ENCODE measurements around the gene EFNB2.

- TF ChIP-seq, protein P1, sequence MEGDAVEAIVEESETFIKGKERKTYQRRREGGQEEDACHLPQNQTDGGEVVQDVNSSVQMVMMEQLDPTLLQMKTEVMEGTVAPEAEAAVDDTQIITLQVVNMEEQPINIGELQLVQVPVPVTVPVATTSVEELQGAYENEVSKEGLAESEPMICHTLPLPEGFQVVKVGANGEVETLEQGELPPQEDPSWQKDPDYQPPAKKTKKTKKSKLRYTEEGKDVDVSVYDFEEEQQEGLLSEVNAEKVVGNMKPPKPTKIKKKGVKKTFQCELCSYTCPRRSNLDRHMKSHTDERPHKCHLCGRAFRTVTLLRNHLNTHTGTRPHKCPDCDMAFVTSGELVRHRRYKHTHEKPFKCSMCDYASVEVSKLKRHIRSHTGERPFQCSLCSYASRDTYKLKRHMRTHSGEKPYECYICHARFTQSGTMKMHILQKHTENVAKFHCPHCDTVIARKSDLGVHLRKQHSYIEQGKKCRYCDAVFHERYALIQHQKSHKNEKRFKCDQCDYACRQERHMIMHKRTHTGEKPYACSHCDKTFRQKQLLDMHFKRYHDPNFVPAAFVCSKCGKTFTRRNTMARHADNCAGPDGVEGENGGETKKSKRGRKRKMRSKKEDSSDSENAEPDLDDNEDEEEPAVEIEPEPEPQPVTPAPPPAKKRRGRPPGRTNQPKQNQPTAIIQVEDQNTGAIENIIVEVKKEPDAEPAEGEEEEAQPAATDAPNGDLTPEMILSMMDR (IDR thresholded peaks at IDR 0.05), result no peak
- no peak for TF ChIP-seq POLR2A (IDR thresholded peaks at IDR 0.05)
Measured at GRCh38 chr13:106472621-106473020, 62.8 kb downstream of the EFNB2 start.
